GM12875 (cell line): Measurements from ENCODE around the gene BCAR3.
"Not testable (repeated sequence)": the region's sequence is repeated elsewhere in the genome, so short reads cannot be mapped to it uniquely, and the experiment has no call there.

Source experiments
- H3K4me3 ChIP-seq: one replicate; pipeline ENCODE4 v1.5.1; 2011; ENCODE audit warnings: low read depth, low read length, control low read depth
- TF ChIP-seq, protein P1 (sequence below): IDR thresholded peaks from 2 replicates; pipeline ENCODE4 v1.5.1; 2011; ENCODE audit warnings: low read depth, mild to moderate bottlenecking, control low read depth, inconsistent platforms, low read length, moderate library complexity, borderline replicate concordance; ENCODE audit not compliant: insufficient read depth

The BCAR3 gene

DNA sequence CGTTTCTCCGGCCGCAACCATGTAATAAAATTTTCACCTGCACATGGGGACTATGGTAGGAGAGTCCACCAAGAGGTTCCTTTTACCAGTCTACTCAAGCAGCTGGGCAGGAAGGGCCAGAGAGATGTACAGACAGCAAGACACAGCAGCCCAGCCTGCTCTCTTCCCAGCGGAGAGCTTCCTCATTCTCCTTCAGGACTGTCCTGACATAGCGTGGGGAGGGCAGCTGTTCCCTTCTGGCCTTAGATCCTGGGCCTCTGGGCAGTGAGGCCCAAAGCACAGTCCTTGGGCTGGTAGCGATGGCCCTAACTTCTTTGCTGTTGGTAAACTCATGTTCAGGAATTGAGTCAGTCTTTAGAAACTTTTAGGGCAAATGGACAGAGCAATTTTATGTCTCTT lies 89.1 kb downstream of the BCAR3 start:
- TF ChIP-seq, protein P1, sequence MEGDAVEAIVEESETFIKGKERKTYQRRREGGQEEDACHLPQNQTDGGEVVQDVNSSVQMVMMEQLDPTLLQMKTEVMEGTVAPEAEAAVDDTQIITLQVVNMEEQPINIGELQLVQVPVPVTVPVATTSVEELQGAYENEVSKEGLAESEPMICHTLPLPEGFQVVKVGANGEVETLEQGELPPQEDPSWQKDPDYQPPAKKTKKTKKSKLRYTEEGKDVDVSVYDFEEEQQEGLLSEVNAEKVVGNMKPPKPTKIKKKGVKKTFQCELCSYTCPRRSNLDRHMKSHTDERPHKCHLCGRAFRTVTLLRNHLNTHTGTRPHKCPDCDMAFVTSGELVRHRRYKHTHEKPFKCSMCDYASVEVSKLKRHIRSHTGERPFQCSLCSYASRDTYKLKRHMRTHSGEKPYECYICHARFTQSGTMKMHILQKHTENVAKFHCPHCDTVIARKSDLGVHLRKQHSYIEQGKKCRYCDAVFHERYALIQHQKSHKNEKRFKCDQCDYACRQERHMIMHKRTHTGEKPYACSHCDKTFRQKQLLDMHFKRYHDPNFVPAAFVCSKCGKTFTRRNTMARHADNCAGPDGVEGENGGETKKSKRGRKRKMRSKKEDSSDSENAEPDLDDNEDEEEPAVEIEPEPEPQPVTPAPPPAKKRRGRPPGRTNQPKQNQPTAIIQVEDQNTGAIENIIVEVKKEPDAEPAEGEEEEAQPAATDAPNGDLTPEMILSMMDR = no peak
- H3K4me3 ChIP-seq = no peak overlapping the region

DNA sequence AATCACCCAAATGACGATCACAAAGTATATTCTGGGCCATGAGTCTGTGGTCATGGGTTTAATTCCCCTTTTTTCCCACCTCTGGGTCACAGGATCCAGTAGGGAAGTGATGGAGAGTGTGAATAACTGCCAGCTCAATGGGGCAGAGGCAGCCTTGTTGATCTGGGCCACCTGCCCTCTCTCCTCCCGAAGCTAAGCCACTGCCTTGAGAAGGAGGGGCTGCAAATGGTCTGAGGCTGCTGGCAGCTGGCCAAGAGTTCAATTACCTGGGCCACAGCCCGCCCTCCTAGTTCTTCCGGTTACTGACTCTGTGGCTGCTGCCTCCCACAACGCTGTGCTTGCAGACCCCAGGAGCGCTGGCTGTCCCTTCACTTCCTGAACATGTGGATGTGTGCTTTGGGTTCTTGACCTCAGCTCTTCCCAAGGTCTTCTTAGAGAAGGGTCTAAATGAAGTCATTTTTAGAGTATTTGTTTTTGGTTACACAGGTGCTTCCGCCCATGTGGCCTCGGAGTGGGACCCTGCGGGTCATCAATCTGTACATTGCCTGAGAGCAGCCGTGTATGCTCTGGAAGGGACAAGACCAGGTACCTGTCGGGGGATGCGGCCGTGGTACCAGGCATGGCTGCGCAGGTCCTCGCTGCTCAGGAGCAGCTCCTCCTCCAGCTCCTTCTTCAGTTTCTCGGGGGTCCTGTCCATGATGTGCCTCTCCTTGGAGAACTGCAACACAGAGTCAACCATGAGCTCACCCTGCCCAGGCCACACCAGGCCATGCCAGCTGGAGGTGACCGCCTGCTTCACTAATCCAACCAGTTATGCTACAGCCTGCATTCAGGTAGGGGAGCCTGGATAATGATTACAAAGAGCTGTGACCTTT lies 89.7 kb downstream of the BCAR3 start:
- TF ChIP-seq, protein P1 = no peak
- no peak overlapping the region for H3K4me3 ChIP-seq

- H3K4me3 ChIP-seq = not testable (repeated sequence)
Measured at GRCh38 chr1:93591291-93591675, 90.4 kb downstream of the BCAR3 start.

DNA sequence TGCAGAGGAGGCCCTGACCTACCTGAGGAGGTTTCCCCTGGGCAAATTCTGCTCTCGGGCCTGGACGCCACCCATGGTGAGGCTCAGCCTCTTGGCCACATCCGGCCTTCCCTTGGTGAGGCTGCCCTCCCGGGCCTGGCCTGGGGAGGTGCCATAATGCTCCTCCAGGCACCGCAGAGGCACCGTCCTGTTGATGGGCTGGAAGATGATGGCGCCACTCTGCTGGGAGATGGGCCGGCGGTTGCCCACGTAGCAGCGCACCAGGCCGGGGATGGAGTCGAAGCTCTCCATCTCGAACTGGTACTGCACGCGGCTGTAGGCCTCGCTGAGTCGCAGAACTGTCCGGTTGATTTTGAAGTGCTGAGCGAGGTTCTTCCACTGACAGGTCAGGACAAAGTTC lies 92.7 kb downstream of the BCAR3 start:
- TF ChIP-seq, protein P1 = no peak
- no peak overlapping the region for H3K4me3 ChIP-seq

GRCh38 chr1:93588206-93588605 lies 93.4 kb downstream of the BCAR3 start:
- no peak overlapping the region for H3K4me3 ChIP-seq

GRCh38 chr1:93587354-93587753 lies 94.3 kb downstream of the BCAR3 start:
- no peak overlapping the region for H3K4me3 ChIP-seq
- TF ChIP-seq, protein P1 = no peak

More at GRCh38 chr1:93588206-93588605, 93.4 kb downstream of the BCAR3 start:
- TF ChIP-seq, protein P1 = no peak

GRCh38 chr1:93585059-93585966 lies 96.3 kb downstream of the BCAR3 start:
- TF ChIP-seq, protein P1 = no peak
- H3K4me3 ChIP-seq = no peak overlapping the region
